Occipital lobe (tissue), 2 donors: Measurements from ENCODE around the gene CDCA4. TPM values are rescaled to one million over a fixed set of nuclear protein-coding genes. Genes with fewer than 3 reads are reported as not detected.
A peak's percentile ranks its signal among the peaks of the same experiment; 100 is the strongest.

ENCODE experiments used
- DNase-seq: peaks from one replicate; lab custom pipeline; 2025; lab: John Stamatoyannopoulos, UW
- total RNA-seq: library from RNA; depleted of rRNA; stranded (reverse); fragments of >200 nt; gene quantifications from one replicate; pipeline ENCODE4 v1.2.3, GENCODE V29; 2014

The CDCA4 gene
- total RNA-seq, 1 donor from 2014 or later, result 11.1 TPM

- DNase-seq, result no peak
Measured at GRCh38 chr14:104991896-104992230, 29.0 kb downstream of the CDCA4 start.

GRCh38 chr14:104989951-104990303, 31.0 kb downstream of the CDCA4 start:
- no peak for DNase-seq

- no peak for DNase-seq
Measured at GRCh38 chr14:104989236-104989950, 31.5 kb downstream of the CDCA4 start.

GRCh38 chr14:104986487-104987164, 34.3 kb downstream of the CDCA4 start:
- no peak for DNase-seq

GRCh38 chr14:104985675-104986486, 35.0 kb downstream of the CDCA4 start, which contains the start of gene CLBA1:
Gene CLBA1 (plus strand): TSS chr14:104985788. CDS start chr14:104986432, 644 bp downstream.
- peak; percentile 79 for DNase-seq

- DNase-seq, result no peak
Measured at GRCh38 chr14:104984056-104984894, 36.6 kb downstream of the CDCA4 start.

GRCh38 chr14:104983231-104983721, 37.6 kb downstream of the CDCA4 start:
- DNase-seq, result no peak

- DNase-seq, result no peak
Measured at GRCh38 chr14:104982548-104983230, 38.2 kb downstream of the CDCA4 start.

- no peak for DNase-seq
Measured at GRCh38 chr14:104981699-104982541, 39.0 kb downstream of the CDCA4 start.

- DNase-seq, result no peak
Measured at GRCh38 chr14:104980611-104981531, 40.0 kb downstream of the CDCA4 start.

GRCh38 chr14:104979758-104980610, 40.9 kb downstream of the CDCA4 start:
- no peak for DNase-seq

GRCh38 chr14:104978746-104979691, 41.9 kb downstream of the CDCA4 start:
- no peak for DNase-seq

GRCh38 chr14:104977681-104978653, 42.9 kb downstream of the CDCA4 start, which contains the start of gene AHNAK2:
Gene AHNAK2 (minus strand): TSS chr14:104978374. CDS start chr14:104978237, 137 bp downstream.
- no peak for DNase-seq

GRCh38 chr14:104977008-104977680, 43.7 kb downstream of the CDCA4 start:
- no peak for DNase-seq
